ENCODE measurements around the gene USHBP1. TPM values are rescaled to one million over a fixed set of nuclear protein-coding genes. Genes with fewer than 3 reads are reported as not detected.

The USHBP1 gene
- total RNA-seq, 1 donor from 2014 or later, result not detected

DNA sequence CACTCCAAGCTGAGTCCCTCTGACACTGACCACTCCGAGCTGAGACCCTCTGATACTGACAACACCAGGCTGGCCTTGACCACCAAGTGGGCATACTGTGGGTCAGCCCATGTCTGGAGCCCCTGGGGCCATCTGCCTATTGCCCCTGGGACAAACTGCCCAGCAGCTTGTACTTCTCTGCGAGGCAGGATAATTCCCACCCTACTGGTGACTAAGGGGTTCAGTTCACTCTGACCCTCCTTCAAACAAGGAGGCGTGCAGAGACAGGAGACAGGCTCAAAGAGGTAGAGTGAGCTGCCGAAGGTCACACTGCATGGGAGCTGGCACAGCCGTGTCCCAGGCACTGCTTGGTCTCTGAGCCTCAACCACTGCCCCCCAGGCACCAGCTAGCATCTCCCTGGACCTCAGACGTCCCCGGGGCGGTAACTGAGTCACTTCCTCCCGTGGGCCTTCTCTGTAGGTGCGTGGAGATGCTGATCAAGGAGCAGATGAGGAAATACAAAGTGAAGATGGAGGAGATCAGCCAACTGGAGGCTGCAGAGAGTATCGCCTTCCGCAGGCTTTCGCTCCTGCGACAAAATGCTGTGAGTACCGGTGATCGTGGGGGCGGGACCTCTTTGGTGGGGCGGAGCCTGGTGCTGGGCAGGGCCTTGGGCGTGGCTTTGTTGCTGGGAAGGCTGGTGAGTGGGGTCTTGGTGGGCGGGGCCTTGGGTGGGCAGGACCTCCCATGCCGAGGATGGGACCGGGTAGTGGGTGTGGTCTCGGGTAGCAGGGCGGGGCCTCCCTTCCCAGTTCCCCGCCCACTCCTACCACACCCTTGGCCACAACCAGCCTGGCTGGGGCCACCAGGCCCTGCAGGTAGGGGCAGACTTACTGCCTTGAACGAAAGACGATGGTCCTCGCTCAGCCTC is 55.2 kb downstream of the USHBP1 start:
- no peak overlapping the region for H3K4me3 ChIP-seq (ENCODE audit: low read depth, low read length)
- no peaks in the 10 kb centered on the region for H3K27me3 ChIP-seq (ENCODE audit: control insufficient read depth, insufficient read depth, low read length)
- FAIRE-seq, result no peak
- H3K36me3 ChIP-seq (ENCODE audit: control insufficient read depth, insufficient read depth, low read length), result peaks cover 17% of the 10 kb centered on the region
- peak; percentile 18 for DNase-seq (ENCODE audit: low read depth)
- TF ChIP-seq, protein P1, sequence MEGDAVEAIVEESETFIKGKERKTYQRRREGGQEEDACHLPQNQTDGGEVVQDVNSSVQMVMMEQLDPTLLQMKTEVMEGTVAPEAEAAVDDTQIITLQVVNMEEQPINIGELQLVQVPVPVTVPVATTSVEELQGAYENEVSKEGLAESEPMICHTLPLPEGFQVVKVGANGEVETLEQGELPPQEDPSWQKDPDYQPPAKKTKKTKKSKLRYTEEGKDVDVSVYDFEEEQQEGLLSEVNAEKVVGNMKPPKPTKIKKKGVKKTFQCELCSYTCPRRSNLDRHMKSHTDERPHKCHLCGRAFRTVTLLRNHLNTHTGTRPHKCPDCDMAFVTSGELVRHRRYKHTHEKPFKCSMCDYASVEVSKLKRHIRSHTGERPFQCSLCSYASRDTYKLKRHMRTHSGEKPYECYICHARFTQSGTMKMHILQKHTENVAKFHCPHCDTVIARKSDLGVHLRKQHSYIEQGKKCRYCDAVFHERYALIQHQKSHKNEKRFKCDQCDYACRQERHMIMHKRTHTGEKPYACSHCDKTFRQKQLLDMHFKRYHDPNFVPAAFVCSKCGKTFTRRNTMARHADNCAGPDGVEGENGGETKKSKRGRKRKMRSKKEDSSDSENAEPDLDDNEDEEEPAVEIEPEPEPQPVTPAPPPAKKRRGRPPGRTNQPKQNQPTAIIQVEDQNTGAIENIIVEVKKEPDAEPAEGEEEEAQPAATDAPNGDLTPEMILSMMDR (IDR thresholded peaks at IDR 0.05; ENCODE audit: insufficient read depth, low read length, severe bottlenecking), result no peak

DNA sequence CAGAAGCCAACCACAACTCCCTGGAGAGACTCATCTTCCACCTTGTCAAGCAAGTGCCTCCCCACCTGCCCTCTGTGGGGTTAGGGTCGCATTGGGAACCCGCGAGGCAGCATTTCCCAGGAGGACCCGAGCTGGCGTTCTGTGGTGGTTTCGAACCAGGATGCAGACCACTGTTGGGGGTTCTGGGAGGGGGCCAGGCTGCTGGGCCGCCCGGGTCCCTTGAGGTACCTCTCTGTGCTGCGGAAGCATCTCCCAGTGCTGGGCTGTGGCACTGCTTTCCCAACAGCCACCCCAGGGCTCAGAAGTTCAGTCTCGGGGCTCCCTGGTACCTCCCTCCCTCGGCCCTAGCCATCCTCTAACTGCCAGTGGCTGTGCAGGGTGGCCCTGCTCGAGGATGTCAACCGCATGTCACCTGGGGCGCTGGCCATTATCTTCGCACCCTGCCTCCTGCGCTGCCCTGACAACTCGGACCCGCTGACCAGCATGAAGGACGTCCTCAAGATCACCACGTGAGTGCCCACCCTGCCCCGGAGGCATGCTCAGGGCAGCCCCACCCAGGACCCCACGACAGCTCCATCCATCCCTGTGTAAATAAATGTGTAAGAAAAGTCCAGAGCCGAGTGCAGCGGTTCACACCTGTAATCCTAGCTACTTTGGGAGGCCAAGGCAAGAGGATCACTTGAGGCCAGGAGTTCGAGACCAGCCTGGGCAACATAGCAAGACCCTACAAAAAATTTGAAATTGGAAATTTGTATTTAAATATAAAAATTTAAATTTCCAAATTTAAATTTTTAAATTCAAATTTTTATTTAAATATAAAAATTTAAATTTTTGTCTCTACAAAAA is 57.6 kb downstream of the USHBP1 start:
- TF ChIP-seq, protein P1 (IDR thresholded peaks at IDR 0.05; ENCODE audit: insufficient read depth, low read length, severe bottlenecking), result no peak
- no peak for FAIRE-seq
- DNase-seq (ENCODE audit: low read depth), result no peak
- H3K36me3 ChIP-seq (ENCODE audit: control insufficient read depth, insufficient read depth, low read length), result peaks cover 23% of the 10 kb centered on the region
- no peaks in the 10 kb centered on the region for H3K27me3 ChIP-seq (ENCODE audit: control insufficient read depth, insufficient read depth, low read length)
- no peak overlapping the region for H3K4me3 ChIP-seq (ENCODE audit: low read depth, low read length)

DNA sequence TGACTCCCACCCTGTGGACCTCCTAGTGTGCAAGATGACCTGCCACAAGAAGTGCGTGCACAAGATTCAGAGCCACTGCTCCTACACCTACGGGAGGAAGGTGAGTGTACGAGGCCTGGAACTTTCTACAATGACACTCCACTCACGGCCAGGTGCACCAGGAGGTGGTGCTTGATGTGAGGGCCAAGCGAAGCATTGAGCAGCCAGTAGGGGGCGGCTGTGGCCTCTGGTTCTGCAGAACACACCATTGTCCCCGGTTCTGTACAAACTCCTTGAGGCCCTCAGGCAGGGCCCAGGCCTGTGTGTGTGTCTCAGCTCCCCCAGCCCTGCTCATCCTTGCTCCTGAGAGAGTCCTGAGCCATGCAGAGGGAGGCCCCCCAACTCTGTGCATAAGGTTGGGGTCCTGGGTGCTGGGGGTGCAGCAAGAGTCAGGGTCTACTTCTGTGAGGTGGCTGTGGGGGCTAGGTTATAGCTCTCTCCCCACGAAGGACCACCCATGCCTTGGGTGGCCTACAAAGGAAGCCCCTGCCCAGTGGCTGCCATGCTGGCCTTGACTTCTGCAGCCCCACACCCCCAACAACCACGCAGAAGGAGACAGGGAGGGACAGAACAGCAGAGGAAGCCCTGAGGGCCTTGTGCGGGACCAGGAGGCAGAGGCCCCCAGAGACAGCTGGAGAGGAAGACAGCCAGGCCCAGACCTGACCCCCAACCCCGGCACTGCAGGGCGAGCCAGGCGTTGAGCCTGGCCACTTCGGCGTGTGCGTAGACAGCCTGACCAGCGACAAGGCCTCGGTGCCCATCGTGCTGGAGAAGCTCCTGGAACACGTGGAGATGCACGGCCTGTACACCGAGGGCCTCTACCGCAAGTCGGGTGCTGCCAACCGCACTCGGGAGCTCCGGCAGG is 59.1 kb downstream of the USHBP1 start:
- FAIRE-seq (no peak), DNase-seq (ENCODE audit: low read depth) (peak; percentile 35)
- Histone ChIP-seq H3K36me3 (ENCODE audit: control insufficient read depth, insufficient read depth, low read length) (peaks cover 28% of the 10 kb centered on the region), H3K4me3 (ENCODE audit: low read depth, low read length) (no peak overlapping the region), H3K27me3 (ENCODE audit: control insufficient read depth, insufficient read depth, low read length) (no peaks in the 10 kb centered on the region)
- TF ChIP-seq, protein P1 (IDR thresholded peaks at IDR 0.05; ENCODE audit: insufficient read depth, low read length, severe bottlenecking), result peak; percentile 87

DNA sequence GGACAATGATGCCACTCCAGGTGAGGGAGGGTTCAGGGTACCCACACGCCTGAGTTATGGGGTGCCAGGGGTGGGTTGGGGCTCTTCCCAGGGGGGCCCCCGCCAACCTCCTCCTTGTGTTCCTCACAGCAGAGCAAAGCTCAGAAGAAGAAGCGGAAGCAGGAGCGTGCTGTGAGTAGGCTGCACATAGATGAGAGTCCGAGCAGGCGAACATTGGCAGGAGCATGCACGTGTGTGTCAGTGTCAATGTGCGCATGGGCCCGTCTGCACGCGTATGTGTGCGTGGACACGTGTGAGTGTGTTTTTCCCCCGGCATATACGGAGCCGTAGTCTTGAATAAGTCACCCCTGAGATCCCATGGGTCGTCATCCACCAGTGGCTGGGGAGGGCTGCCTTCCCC is 61.8 kb downstream of the USHBP1 start:
- TF ChIP-seq, protein P1 (IDR thresholded peaks at IDR 0.05; ENCODE audit: insufficient read depth, low read length, severe bottlenecking), result no peak
- DNase-seq (ENCODE audit: low read depth) (no peak), FAIRE-seq (no peak)
- H3K36me3 ChIP-seq (ENCODE audit: control insufficient read depth, insufficient read depth, low read length), result peaks cover 26% of the 10 kb centered on the region
- no peak overlapping the region for H3K4me3 ChIP-seq (ENCODE audit: low read depth, low read length)
- H3K27me3 ChIP-seq (ENCODE audit: control insufficient read depth, insufficient read depth, low read length), result no peaks in the 10 kb centered on the region

DNA sequence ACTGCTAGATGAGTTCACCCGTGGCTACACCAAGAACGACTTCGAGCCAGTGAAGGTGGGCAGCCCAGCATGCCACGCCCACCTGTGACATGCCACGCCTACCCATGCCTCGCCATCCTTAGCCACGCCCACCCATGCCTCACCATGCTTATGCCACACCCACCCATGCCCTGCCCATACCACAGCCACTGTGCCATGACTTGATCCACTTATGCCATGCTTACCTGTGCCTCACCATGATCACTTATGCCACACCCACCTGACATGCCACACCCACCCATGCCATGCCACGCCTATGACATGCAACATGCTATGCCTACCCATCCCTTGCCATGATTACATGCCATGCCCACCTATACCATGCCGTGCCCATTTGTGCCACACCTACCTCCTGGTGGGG is 62.3 kb downstream of the USHBP1 start:
- no peak overlapping the region for H3K4me3 ChIP-seq (ENCODE audit: low read depth, low read length)
- DNase-seq (ENCODE audit: low read depth) (peak; percentile 46), FAIRE-seq (peak; percentile 96)
- no peaks in the 10 kb centered on the region for H3K27me3 ChIP-seq (ENCODE audit: control insufficient read depth, insufficient read depth, low read length)
- H3K36me3 ChIP-seq (ENCODE audit: control insufficient read depth, insufficient read depth, low read length), result peaks cover 28% of the 10 kb centered on the region
- TF ChIP-seq, protein P1 (IDR thresholded peaks at IDR 0.05; ENCODE audit: insufficient read depth, low read length, severe bottlenecking), result no peak

All from bronchial epithelial cell (primary cell).